ENCODE results near the gene USP48. TPM values are rescaled to one million over a fixed set of nuclear protein-coding genes. Genes with fewer than 3 reads are reported as not detected.

Gene USP48
- total RNA-seq, 3 donors from 2014 or later, result 56.0 to 86.9 (median 74.7) TPM

GRCh38 chr1:21705303-21705980, 77.5 kb downstream of the USP48 start:
- no peak for TF ChIP-seq CTCF (IDR thresholded peaks at IDR 0.05)
- TF ChIP-seq POLR2A (IDR thresholded peaks at IDR 0.05), result no peak
- TF ChIP-seq POLR2AphosphoS5 (IDR thresholded peaks at IDR 0.05), result no peak
- Histone ChIP-seq H3K4me3 (no peak overlapping the region), H3K4me1 (no peaks in the 10 kb centered on the region), H3K27ac (no peak overlapping the region), H3K36me3 (peaks cover 3% of the 10 kb centered on the region), H3K9me3 (no peaks in the 10 kb centered on the region), H3K27me3 (no peaks in the 10 kb centered on the region)
- intact Hi-C loops (cut with DNase I; ENCODE audit: low total_unique reads), result no loop called here
- DNase-seq (ENCODE audit: low spot score in 2 of 2), result no peak

- intact Hi-C loops (cut with DNase I; ENCODE audit: low total_unique reads), result no loop called here
- H3K9me3 ChIP-seq, result no peaks in the 10 kb centered on the region
- no peak overlapping the region for H3K27ac ChIP-seq
- H3K4me3 ChIP-seq, result no peak overlapping the region
- no peaks in the 10 kb centered on the region for H3K4me1 ChIP-seq
- H3K27me3 ChIP-seq, result no peaks in the 10 kb centered on the region
- peaks cover 3% of the 10 kb centered on the region for H3K36me3 ChIP-seq
- no peak for DNase-seq (ENCODE audit: low spot score in 2 of 2)
- TF ChIP-seq POLR2AphosphoS5 (IDR thresholded peaks at IDR 0.05) (no peak), POLR2A (IDR thresholded peaks at IDR 0.05) (no peak), CTCF (IDR thresholded peaks at IDR 0.05) (no peak)
Observed at GRCh38 chr1:21704145-21704544, 78.8 kb downstream of the USP48 start.

GRCh38 chr1:21703318-21703963, 79.5 kb downstream of the USP48 start:
- H3K4me3 ChIP-seq, result no peak overlapping the region
- H3K4me1 ChIP-seq, result no peaks in the 10 kb centered on the region
- no peak for TF ChIP-seq POLR2A (IDR thresholded peaks at IDR 0.05)
- no peak for TF ChIP-seq CTCF (IDR thresholded peaks at IDR 0.05)
- no peak for TF ChIP-seq POLR2AphosphoS5 (IDR thresholded peaks at IDR 0.05)
- DNase-seq (ENCODE audit: low spot score in 2 of 2), result no peak
- intact Hi-C loops (cut with DNase I; ENCODE audit: low total_unique reads), result no loop called here
- no peaks in the 10 kb centered on the region for H3K9me3 ChIP-seq
- no peaks in the 10 kb centered on the region for H3K27me3 ChIP-seq
- no peak overlapping the region for H3K27ac ChIP-seq
- H3K36me3 ChIP-seq, result peaks cover 3% of the 10 kb centered on the region

- Histone ChIP-seq H3K4me1 (no peaks in the 10 kb centered on the region), H3K4me3 (no peak overlapping the region), H3K27ac (no peak overlapping the region), H3K9me3 (no peaks in the 10 kb centered on the region), H3K27me3 (no peaks in the 10 kb centered on the region), H3K36me3 (peaks cover 3% of the 10 kb centered on the region)
- no peak for DNase-seq (ENCODE audit: low spot score in 2 of 2)
- TF ChIP-seq POLR2A (IDR thresholded peaks at IDR 0.05) (no peak), POLR2AphosphoS5 (IDR thresholded peaks at IDR 0.05) (no peak), CTCF (IDR thresholded peaks at IDR 0.05) (no peak)
- intact Hi-C loops (cut with DNase I; ENCODE audit: low total_unique reads), result no loop called here
Observed at GRCh38 chr1:21702780-21703179, 80.2 kb downstream of the USP48 start.

GRCh38 chr1:21701401-21701800, 81.5 kb downstream of the USP48 start:
- no peaks in the 10 kb centered on the region for H3K27me3 ChIP-seq
- no peak for DNase-seq (ENCODE audit: low spot score in 2 of 2)
- intact Hi-C loops (cut with DNase I; ENCODE audit: low total_unique reads), result no loop called here
- TF ChIP-seq CTCF (IDR thresholded peaks at IDR 0.05), result no peak
- TF ChIP-seq POLR2A (IDR thresholded peaks at IDR 0.05), result no peak
- no peak for TF ChIP-seq POLR2AphosphoS5 (IDR thresholded peaks at IDR 0.05)
- peaks cover 3% of the 10 kb centered on the region for H3K36me3 ChIP-seq
- H3K27ac ChIP-seq, result no peak overlapping the region
- no peak overlapping the region for H3K4me3 ChIP-seq
- no peaks in the 10 kb centered on the region for H3K4me1 ChIP-seq
- no peaks in the 10 kb centered on the region for H3K9me3 ChIP-seq

All from breast epithelium (tissue), 4 donors.